ENCODE measurements around the gene STARD13. TPM values are rescaled to one million over a fixed set of nuclear protein-coding genes. Genes with fewer than 3 reads are reported as not detected.

STARD13 gene
- total RNA-seq, 1 donor, result 28.2 TPM

- Histone ChIP-seq H3K27me3 (ENCODE audit: insufficient read depth, low read length) (no peaks in the 10 kb centered on the region), H3K4me1 (ENCODE audit: insufficient read depth, low read length) (no peaks in the 10 kb centered on the region), H3K36me3 (ENCODE audit: insufficient read depth, low read length) (no peaks in the 10 kb centered on the region), H3K4me3 (ENCODE audit: insufficient read depth, low read length) (no peak overlapping the region), H2AFZ (ENCODE audit: low read length) (no peak overlapping the region), H3K27ac (ENCODE audit: low read depth, low read length) (no peak overlapping the region), H3K9me3 (ENCODE audit: low read depth, low read length) (no peaks in the 10 kb centered on the region), H3K4me2 (ENCODE audit: insufficient read depth, low read length) (no peak overlapping the region), H3K79me2 (ENCODE audit: insufficient read depth, low read length) (peaks cover 2% of the 10 kb centered on the region), H4K20me1 (ENCODE audit: insufficient read depth, low read length) (no peaks in the 10 kb centered on the region)
- no peak for TF ChIP-seq CTCF (IDR thresholded peaks at IDR 0.05; ENCODE audit: extremely low read depth, low read depth, low read length)
- no peak for DNase-seq (ENCODE audit: insufficient read length, low spot score, missing footprints)
Observed at GRCh38 chr13:33310245-33311038, 24.9 kb upstream of the STARD13 start.

GRCh38 chr13:33308863-33309262, 23.3 kb upstream of the STARD13 start:
- Histone ChIP-seq H3K27me3 (ENCODE audit: insufficient read depth, low read length) (no peaks in the 10 kb centered on the region), H3K79me2 (ENCODE audit: insufficient read depth, low read length) (no peaks in the 10 kb centered on the region), H3K9me3 (ENCODE audit: low read depth, low read length) (no peaks in the 10 kb centered on the region)

DNA sequence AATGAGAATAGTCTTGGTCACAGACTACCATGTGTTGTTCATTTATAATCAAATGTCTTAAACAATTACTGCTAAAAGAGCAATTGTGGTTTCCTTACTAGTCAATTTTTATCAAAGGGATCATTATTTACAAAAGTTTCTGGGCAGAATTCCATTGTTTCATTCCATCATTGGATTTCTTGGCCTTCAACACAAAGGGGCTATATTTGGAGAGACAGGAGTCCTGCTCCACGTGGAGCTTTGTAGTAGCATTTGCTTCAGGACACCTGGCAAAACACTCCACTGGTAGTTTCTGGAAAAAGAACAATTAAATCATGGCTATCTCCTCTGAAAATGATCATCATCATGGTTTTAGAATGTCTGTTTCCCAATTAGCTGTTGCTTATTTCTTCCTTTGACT, 22.3 kb upstream of the STARD13 start:
- Histone ChIP-seq H3K4me1 (ENCODE audit: insufficient read depth, low read length) (no peaks in the 10 kb centered on the region), H3K27me3 (ENCODE audit: insufficient read depth, low read length) (no peaks in the 10 kb centered on the region), H3K4me3 (ENCODE audit: insufficient read depth, low read length) (no peak overlapping the region), H3K79me2 (ENCODE audit: insufficient read depth, low read length) (no peaks in the 10 kb centered on the region), H3K36me3 (ENCODE audit: insufficient read depth, low read length) (no peaks in the 10 kb centered on the region), H2AFZ (ENCODE audit: low read length) (no peak overlapping the region), H3K27ac (ENCODE audit: low read depth, low read length) (no peak overlapping the region), H3K4me2 (ENCODE audit: insufficient read depth, low read length) (no peak overlapping the region), H3K9me3 (ENCODE audit: low read depth, low read length) (no peaks in the 10 kb centered on the region), H4K20me1 (ENCODE audit: insufficient read depth, low read length) (no peaks in the 10 kb centered on the region)
- TF ChIP-seq CTCF (IDR thresholded peaks at IDR 0.05; ENCODE audit: extremely low read depth, low read depth, low read length), result no peak
- DNase-seq (ENCODE audit: insufficient read length, low spot score, missing footprints), result no peak

More at GRCh38 chr13:33308863-33309262, 23.3 kb upstream of the STARD13 start:
- Histone ChIP-seq H4K20me1 (ENCODE audit: insufficient read depth, low read length) (no peaks in the 10 kb centered on the region), H3K4me3 (ENCODE audit: insufficient read depth, low read length) (no peak overlapping the region), H2AFZ (ENCODE audit: low read length) (no peak overlapping the region), H3K27ac (ENCODE audit: low read depth, low read length) (no peak overlapping the region), H3K4me2 (ENCODE audit: insufficient read depth, low read length) (no peak overlapping the region), H3K4me1 (ENCODE audit: insufficient read depth, low read length) (no peaks in the 10 kb centered on the region), H3K36me3 (ENCODE audit: insufficient read depth, low read length) (no peaks in the 10 kb centered on the region)
- TF ChIP-seq CTCF (IDR thresholded peaks at IDR 0.05; ENCODE audit: extremely low read depth, low read depth, low read length), result no peak
- no peak for DNase-seq (ENCODE audit: insufficient read length, low spot score, missing footprints)

GRCh38 chr13:33303855-33304597, 18.5 kb upstream of the STARD13 start:
- no peaks in the 10 kb centered on the region for H3K4me1 ChIP-seq (ENCODE audit: insufficient read depth, low read length)
- DNase-seq (ENCODE audit: insufficient read length, low spot score, missing footprints), result no peak

More at GRCh38 chr13:33303855-33304597, 18.5 kb upstream of the STARD13 start:
- Histone ChIP-seq H3K79me2 (ENCODE audit: insufficient read depth, low read length) (no peaks in the 10 kb centered on the region), H3K4me3 (ENCODE audit: insufficient read depth, low read length) (no peak overlapping the region), H4K20me1 (ENCODE audit: insufficient read depth, low read length) (no peaks in the 10 kb centered on the region), H3K27ac (ENCODE audit: low read depth, low read length) (no peak overlapping the region), H3K9me3 (ENCODE audit: low read depth, low read length) (no peaks in the 10 kb centered on the region), H2AFZ (ENCODE audit: low read length) (no peak overlapping the region), H3K4me2 (ENCODE audit: insufficient read depth, low read length) (no peak overlapping the region), H3K36me3 (ENCODE audit: insufficient read depth, low read length) (no peaks in the 10 kb centered on the region), H3K27me3 (ENCODE audit: insufficient read depth, low read length) (no peaks in the 10 kb centered on the region)
- no peak for TF ChIP-seq CTCF (IDR thresholded peaks at IDR 0.05; ENCODE audit: extremely low read depth, low read depth, low read length)
